GM10266 (cell line): Measurements from ENCODE around the gene ZNF366.

ENCODE experiments used
- DNase-seq: peaks from one replicate; pipeline ENCODE4 v3.0.0; 2012; ENCODE audit errors: extremely low spot score
- CTCF ChIP-seq: IDR thresholded peaks from 2 replicates; pipeline ENCODE4 v1.5.1; 2012; ENCODE audit warnings: mild to moderate bottlenecking, low read depth; ENCODE audit not compliant: control insufficient read depth, insufficient read depth; ENCODE audit errors: missing control alignments

The ZNF366 gene

GRCh38 chr5:72494623-72495124 is 12.5 kb downstream of the ZNF366 start:
- no peak for TF ChIP-seq CTCF
- DNase-seq = no peak

- DNase-seq = no peak
- no peak for TF ChIP-seq CTCF
These were observed 17.7 kb downstream of the ZNF366 start for GRCh38 chr5:72489536-72489935.

- no peak for TF ChIP-seq CTCF
These were observed 18.5 kb downstream of the ZNF366 start for GRCh38 chr5:72488756-72489155.

GRCh38 chr5:72487177-72487576 is 20.0 kb downstream of the ZNF366 start:
- TF ChIP-seq CTCF = no peak
- no peak for DNase-seq

More at GRCh38 chr5:72488756-72489155, 18.5 kb downstream of the ZNF366 start:
- no peak for DNase-seq

GRCh38 chr5:72486371-72486770 is 20.8 kb downstream of the ZNF366 start:
- TF ChIP-seq CTCF = no peak
- DNase-seq = no peak

- no peak for DNase-seq
- TF ChIP-seq CTCF = no peak
These were observed 21.7 kb downstream of the ZNF366 start for GRCh38 chr5:72485430-72485974.

- DNase-seq = no peak
- no peak for TF ChIP-seq CTCF
These were observed 25.2 kb downstream of the ZNF366 start for GRCh38 chr5:72482046-72482445.
